ENCODE results near the gene BCAR1.

Gene BCAR1

GRCh38 chr16:75248536-75249380 lies 2.7 kb downstream of the BCAR1 start:
- TF ChIP-seq CTCF (IDR thresholded peaks at IDR 0.05; ENCODE audit: low read depth, low read length) = no peak
- in situ Hi-C loops (cut with HindIII; ENCODE audit: low sequenced_read_pairs) = loop anchor here (25.0 kb wide), 1 partner anchor 139 kb away; no protein-coding TSS in a partner anchor
- DNase-seq (ENCODE audit: low read depth, low spot score) = no peak
- H3K4me3 ChIP-seq (ENCODE audit: low read depth, low read length) = no peak overlapping the region

- no peak overlapping the region for H3K4me3 ChIP-seq (ENCODE audit: low read depth, low read length)
- DNase-seq (ENCODE audit: low read depth, low spot score) = no peak
- no peak for TF ChIP-seq CTCF (IDR thresholded peaks at IDR 0.05; ENCODE audit: low read depth, low read length)
- in situ Hi-C loops (cut with HindIII; ENCODE audit: low sequenced_read_pairs) = loop anchor here (25.0 kb wide), 1 partner anchor 139 kb away; no protein-coding TSS in a partner anchor
Observed at GRCh38 chr16:75248142-75248535, 3.3 kb downstream of the BCAR1 start.

GRCh38 chr16:75247249-75247648 lies 4.2 kb downstream of the BCAR1 start:
- no peak for DNase-seq (ENCODE audit: low read depth, low spot score)
- H3K4me3 ChIP-seq (ENCODE audit: low read depth, low read length) = no peak overlapping the region
- no peak for TF ChIP-seq CTCF (IDR thresholded peaks at IDR 0.05; ENCODE audit: low read depth, low read length)
- in situ Hi-C loops (cut with HindIII; ENCODE audit: low sequenced_read_pairs) = loop anchor here (25.0 kb wide), 1 partner anchor 140 kb away; no protein-coding TSS in a partner anchor

GRCh38 chr16:75246504-75247205 lies 4.8 kb downstream of the BCAR1 start:
- in situ Hi-C loops (cut with HindIII; ENCODE audit: low sequenced_read_pairs) = loop anchor here (25.0 kb wide), 1 partner anchor 141 kb away; no protein-coding TSS in a partner anchor
- DNase-seq (ENCODE audit: low read depth, low spot score) = peak; percentile 79
- TF ChIP-seq CTCF (IDR thresholded peaks at IDR 0.05; ENCODE audit: low read depth, low read length) = no peak
- H3K4me3 ChIP-seq (ENCODE audit: low read depth, low read length) = no peak overlapping the region

GRCh38 chr16:75244844-75245758 lies 6.3 kb downstream of the BCAR1 start:
- in situ Hi-C loops (cut with HindIII; ENCODE audit: low sequenced_read_pairs) = loop anchor here (25.0 kb wide), 1 partner anchor 142 kb away; no protein-coding TSS in a partner anchor
- peak; percentile 99 for DNase-seq (ENCODE audit: low read depth, low spot score)
- H3K4me3 ChIP-seq (ENCODE audit: low read depth, low read length) = no peak overlapping the region
- no peak for TF ChIP-seq CTCF (IDR thresholded peaks at IDR 0.05; ENCODE audit: low read depth, low read length)

Data from astrocyte of the spinal cord (primary cell).